ENCODE results near the gene HBG2. TPM values are rescaled to one million over a fixed set of nuclear protein-coding genes. Genes with fewer than 3 reads are reported as not detected.

The HBG2 gene
- total and polyA plus RNA-seq, 4 donors: 0.31 to 13,246 (median 4.6) TPM

- no peak for ATAC-seq (ENCODE audit: insufficient read depth, low FRiP score)
- Histone ChIP-seq H3K9ac (ENCODE audit: insufficient read depth in 1 of 2, low read length in 2 of 2) (no peak overlapping the region), H3K4me1 (ENCODE audit: control insufficient read depth in 5 of 5, insufficient read depth in 5 of 5, low read length in 5 of 5) (no peaks in the 10 kb centered on the region), H3K27ac (ENCODE audit: low read depth in 1 of 2, low read length in 1 of 2) (no peak overlapping the region), H3K27me3 (ENCODE audit: control insufficient read depth in 3 of 3, insufficient read depth in 3 of 3, low read length in 2 of 3) (no peaks in the 10 kb centered on the region), H3K9me3 (ENCODE audit: control insufficient read depth in 4 of 4, insufficient read depth in 3 of 4, low read length in 3 of 4) (no peaks in the 10 kb centered on the region), H3K4me3 (no peak overlapping the region), H3K36me3 (ENCODE audit: control insufficient read depth in 4 of 4, insufficient read depth in 4 of 4, low read length in 4 of 4) (no peaks in the 10 kb centered on the region)
- WGBS, 2 donors: 77 to 81% methylated on average over 7 of the region's 7 CpGs
- DNase-seq: peak in 1 of 3 donors; percentile 20
- TF ChIP-seq CTCF (IDR thresholded peaks at IDR 0.05; ENCODE audit: control extremely low read depth, extremely low read depth): no peak
Measured at GRCh38 chr11:5288108-5288905, 33.7 kb upstream of the HBG2 start.

GRCh38 chr11:5286901-5287300, 32.3 kb upstream of the HBG2 start:
- no peak for TF ChIP-seq CTCF (IDR thresholded peaks at IDR 0.05; ENCODE audit: control extremely low read depth, extremely low read depth)
- H3K4me3 ChIP-seq: no peak overlapping the region
- WGBS, 2 donors: 81 to 82% methylated on average over 3 of the region's 3 CpGs
- no peaks in the 10 kb centered on the region for H3K4me1 ChIP-seq (ENCODE audit: control insufficient read depth in 5 of 5, insufficient read depth in 5 of 5, low read length in 5 of 5)
- no peaks in the 10 kb centered on the region for H3K9me3 ChIP-seq (ENCODE audit: control insufficient read depth in 4 of 4, insufficient read depth in 3 of 4, low read length in 3 of 4)
- H3K27me3 ChIP-seq (ENCODE audit: control insufficient read depth in 3 of 3, insufficient read depth in 3 of 3, low read length in 2 of 3): no peaks in the 10 kb centered on the region
- H3K36me3 ChIP-seq (ENCODE audit: control insufficient read depth in 4 of 4, insufficient read depth in 4 of 4, low read length in 4 of 4): no peaks in the 10 kb centered on the region
- H3K27ac ChIP-seq (ENCODE audit: low read depth in 1 of 2, low read length in 1 of 2): no peak overlapping the region
- DNase-seq (no peak), ATAC-seq (ENCODE audit: insufficient read depth, low FRiP score) (no peak)
- H3K9ac ChIP-seq (ENCODE audit: insufficient read depth in 1 of 2, low read length in 2 of 2): no peak overlapping the region

- Histone ChIP-seq H3K27ac (ENCODE audit: low read depth in 1 of 2, low read length in 1 of 2) (no peak overlapping the region), H3K9ac (ENCODE audit: insufficient read depth in 1 of 2, low read length in 2 of 2) (no peak overlapping the region), H3K27me3 (ENCODE audit: control insufficient read depth in 3 of 3, insufficient read depth in 3 of 3, low read length in 2 of 3) (no peaks in the 10 kb centered on the region), H3K4me1 (ENCODE audit: control insufficient read depth in 5 of 5, insufficient read depth in 5 of 5, low read length in 5 of 5) (no peaks in the 10 kb centered on the region), H3K36me3 (ENCODE audit: control insufficient read depth in 4 of 4, insufficient read depth in 4 of 4, low read length in 4 of 4) (no peaks in the 10 kb centered on the region), H3K4me3 (no peak overlapping the region), H3K9me3 (ENCODE audit: control insufficient read depth in 4 of 4, insufficient read depth in 3 of 4, low read length in 3 of 4) (no peaks in the 10 kb centered on the region)
- TF ChIP-seq CTCF (IDR thresholded peaks at IDR 0.05; ENCODE audit: control extremely low read depth, extremely low read depth): no peak
- ATAC-seq (ENCODE audit: insufficient read depth, low FRiP score) (no peak), DNase-seq (no peak)
- WGBS, 2 donors: 30 to 48% methylated on average over 1 of the region's 1 CpG
Measured at GRCh38 chr11:5286351-5286750, 31.8 kb upstream of the HBG2 start.

All from lung (tissue), 12 donors.